ELF-1 (cell line): ENCODE results near the gene SOX15.

Experiments used
- DNase-seq: peaks from one replicate; pipeline ENCODE4 v3.0.0-alpha.2; 2016; ENCODE audit warnings: low read depth, low spot score

The SOX15 gene

DNA sequence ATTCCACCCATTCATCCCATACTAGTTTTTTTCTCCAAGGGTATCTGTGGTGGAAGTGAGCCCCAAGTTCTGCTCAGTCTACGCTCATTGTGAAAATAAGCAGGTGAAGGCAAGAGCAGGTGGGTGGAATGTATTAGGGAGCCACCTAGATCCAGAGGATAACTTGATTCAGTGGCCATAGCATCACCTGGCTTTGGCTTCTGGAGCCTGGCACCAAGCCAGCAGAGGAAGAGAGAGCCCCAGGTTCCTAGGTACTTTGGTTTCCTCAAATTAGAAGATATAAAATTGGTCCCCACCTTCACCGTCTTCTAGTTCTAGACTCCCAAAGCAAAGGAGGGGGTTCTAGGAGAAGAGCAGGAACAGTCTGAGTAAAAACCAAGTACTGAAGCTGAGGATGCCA lies 20.7 kb upstream of the SOX15 start:
- no peak for DNase-seq

DNA sequence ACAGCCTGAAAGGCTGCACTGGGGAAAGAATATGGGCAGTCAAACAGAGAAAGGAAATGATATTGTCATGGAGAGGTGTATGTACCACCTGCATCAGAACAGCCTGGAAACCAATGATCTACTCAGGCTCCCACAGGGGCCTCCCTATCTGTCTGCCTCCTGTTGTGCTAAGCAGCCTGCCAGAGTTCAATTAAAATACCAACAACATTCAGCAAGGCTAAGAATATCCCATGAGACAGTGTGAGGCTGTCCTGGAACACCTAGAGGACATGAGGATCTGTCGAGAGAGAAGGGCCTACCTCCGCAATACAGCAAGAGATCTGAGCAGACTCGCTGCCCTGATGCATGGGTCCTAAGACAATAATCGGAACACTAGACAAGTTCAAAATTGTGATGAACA lies 16.4 kb upstream of the SOX15 start:
- DNase-seq: no peak

DNA sequence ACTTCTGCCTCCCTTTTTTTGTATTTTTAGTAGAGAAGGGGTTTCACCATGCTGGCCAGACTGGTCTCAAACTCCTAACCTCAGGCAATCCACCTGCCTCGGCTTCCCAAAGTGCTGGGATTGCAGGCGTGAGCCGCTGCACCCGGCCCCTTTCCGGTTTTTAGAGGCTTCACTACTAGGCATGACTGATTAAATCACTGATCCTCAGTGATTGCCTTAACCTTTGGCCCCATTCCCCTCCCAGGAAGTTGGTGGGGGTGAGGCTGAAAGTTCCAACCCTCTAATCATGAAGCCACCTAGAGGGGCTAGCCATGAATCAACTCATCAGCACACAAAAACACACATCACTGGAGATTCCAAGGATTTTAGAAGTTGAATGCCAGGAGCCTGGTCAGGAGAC lies 7.7 kb upstream of the SOX15 start:
- peak; percentile 4 for DNase-seq

DNA sequence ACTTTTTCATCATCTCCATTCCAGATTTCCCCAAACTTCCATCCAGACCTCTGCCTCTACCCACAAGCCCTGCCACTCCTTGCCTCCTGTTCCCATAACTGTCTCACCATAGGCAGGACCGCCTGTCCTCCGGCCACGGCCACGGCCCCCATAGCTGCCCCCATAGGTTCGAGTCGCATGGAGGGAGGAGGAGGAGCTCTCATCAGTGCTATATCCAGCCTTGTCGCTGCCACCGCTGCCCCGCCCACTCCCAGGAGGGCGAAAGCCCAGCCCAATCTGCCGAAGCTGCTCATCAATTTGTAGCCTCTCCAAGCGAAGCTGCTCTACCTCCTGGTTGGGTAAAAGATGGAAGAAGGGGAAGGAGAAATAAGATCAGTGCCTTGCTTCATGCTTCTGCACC lies 3.4 kb upstream of the SOX15 start:
- peak; percentile 25 for DNase-seq

DNA sequence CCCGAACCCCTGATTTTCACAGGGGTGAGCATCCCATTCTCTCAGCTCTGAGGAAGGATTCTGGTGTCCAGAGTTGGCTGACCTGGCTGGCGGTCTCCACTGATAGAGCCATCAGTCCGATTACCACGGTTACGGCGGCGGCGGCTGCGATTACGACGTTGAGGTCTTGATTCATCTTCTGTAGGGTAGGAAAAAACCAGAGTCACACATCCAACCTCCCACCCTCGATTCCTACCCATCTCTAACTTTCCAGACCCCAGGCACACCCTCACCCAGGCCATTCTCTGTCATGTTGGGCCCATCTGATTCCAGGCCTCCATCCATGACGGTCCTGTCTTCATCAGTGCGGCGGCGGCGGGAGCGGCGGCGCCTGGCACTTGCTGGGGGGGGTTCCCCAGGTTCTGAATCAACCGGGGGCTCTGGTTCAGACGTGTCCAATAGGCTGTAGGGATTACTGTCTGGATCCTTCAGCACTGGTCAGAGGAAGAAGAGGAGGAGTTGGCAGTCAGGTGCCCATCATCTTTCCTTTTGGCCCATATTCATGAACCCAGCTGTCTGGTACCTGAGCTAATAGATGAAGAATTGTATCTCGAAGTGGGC lies 2.6 kb upstream of the SOX15 start:
- DNase-seq: no peak

DNA sequence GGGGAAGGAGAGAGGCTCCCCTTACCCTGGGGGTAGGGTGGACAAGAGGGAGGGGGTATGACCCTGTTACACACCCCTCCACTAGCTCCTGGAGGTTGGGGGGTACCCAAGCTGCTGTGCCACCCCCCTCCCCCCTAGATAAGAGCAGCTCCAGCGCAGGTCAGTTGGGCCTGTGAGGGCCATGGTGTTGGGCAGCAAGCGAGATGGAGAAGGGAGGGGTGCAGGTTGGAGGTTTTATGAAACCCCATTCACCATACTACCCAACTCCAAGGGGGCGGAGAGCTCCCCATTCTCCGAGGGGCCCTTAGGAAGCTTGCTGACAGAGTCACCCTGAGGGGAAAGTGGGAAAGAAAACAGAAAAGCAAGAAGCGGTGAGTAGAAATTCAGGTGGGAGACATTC lies 1.7 kb upstream of the SOX15 start:
- DNase-seq: no peak

DNA sequence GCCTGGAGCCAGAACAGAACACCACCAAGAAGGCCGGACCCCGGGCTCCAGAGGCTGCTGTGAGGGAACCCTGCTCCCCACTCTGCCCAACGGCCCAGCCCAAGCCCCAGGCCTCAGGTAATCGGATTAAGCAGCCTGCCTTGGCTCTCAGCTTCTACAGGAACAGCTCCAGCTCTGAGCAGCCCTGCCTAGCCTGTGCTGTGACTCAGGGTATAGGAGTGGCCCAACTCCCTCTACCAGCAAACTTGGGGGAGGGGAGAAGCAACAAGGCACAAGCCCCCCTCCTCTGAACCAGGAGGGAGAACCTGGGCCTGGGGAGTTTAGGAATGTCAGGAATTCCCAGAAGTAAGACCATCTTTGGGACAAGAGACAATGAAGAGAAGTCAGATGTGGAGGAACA lies 849 bp upstream of the SOX15 start:
- peak; percentile 96 for DNase-seq

DNA sequence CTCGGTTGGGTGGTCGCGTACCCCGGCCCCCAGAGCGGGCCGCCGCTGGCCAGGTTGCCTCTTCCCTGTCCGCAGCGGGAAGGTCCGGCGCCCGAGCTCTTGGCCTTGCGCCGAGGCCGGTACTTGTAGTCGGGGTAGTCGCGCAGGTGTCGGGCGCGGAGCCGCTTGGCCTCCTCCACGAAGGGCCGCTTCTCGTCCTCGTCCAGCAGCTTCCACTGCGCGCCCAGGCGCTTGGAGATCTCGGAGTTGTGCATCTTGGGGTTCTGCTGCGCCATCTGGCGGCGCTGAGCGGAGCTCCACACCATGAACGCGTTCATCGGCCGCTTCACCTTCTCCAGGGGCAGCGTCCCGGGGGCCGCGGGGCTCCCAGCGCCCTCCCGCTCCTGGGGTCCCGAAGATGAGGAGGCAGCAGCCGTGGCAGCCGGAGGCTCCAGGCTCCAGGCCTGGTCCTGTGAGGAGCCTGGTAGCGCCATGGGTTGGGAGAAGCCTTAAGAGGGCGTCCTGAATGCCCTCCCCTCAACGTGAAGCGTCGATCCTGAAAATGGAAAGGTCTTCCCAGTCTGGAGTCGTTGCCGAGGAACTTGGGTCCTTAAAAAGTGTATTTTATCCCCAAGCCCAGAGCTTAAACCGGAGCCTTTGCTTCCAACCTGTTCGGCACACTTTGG lies 558 bp downstream of the SOX15 start:
- DNase-seq: peak; percentile 94

DNA sequence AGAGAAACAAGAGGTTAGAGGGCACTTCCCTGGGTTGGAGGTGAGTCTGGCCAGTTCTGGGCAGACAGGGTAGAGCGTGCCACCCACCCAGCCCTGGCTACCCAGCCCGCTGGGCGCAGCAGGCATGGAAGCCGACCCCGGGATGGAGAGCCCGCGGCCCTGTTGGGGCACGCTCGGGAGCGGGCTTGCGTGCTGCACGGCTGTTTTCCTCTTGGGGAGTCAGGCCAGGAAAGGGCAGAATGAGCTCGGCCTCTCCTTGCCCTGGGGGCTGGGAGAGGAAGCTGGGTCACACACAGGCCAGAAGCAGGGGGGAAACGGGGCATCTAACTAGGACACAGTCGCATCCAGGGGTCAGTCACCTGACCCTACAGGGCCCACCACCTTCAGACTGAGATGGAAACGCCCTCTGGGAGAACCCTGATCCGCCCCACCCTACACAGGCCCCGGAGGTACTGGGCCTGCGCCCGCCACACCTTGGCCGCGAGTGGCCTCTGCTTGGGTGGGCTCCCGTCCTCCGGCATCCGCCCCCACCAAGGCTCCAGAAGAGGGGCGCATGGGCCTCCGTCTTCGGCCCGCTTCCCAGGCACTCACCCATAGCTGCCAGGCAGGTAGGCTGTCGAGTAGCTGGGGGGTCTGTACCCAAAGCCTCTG lies 1.2 kb downstream of the SOX15 start:
- DNase-seq: peak; percentile 47

DNA sequence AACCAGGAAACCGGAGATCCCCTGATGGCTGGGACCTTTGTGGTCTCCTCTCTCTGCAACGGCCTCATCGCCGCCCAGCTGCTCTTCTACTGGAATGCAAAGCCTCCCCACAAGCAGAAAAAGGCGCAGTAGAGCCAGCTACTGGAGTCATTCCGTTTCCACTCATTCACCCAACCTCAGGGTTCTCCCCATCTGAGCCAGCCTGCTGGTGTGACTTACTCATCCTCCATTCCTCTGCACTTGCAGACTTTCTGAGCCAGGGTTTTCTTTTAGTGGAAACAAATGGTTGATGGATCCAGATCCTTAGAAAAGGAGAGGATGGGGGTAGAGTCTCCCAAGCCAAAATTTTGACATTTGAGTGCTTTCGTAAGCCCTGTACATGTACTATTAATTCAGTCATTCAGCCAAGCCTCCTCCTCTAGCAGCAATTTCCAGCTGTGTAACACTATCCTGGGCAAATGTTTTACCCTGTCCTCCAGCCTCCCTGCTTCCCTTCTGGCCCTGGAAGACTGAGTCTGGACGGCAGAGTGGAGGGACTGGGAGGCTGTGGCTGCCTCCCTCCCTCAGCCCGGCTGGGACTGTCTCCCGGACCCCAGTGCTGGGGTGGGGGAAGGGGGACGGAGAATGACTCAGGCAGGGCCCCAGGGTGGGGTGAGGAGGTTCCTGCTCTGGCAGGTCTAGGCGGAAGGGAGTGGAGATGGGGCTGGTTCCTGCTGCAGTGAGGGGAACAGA lies 2.3 kb downstream of the SOX15 start:
- DNase-seq: peak; percentile 51

DNA sequence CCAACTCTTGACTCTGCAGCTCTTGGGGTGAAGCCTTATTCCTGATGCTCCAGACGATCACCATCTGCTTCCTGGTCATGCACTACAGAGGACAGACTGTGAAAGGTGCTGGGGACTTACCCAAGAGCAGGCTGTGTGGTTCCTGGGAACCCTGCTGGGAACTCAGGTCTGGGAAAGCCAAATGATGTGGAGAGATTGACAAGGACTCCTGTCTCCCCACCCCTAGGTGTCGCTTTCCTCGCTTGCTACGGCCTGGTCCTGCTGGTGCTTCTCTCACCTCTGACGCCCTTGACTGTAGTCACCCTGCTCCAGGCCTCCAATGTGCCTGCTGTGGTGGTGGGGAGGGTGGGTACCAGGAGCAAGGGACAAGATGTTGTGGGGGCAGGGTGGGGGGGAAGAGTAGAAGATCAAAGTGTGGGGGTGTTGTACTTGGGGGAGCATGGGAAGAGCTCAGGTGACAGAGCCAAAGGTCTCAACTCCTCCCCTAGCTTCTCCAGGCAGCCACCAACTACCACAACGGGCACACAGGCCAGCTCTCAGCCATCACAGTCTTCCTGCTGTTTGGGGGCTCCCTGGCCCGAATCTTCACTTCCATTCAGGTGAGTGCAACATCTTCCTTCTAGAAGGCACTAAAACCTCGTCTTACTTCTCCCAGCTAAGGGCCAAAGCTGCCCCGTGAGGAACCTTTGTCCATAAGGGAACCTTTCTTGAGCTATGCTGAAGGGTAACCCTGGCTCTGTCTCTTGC lies 3.0 kb downstream of the SOX15 start:
- DNase-seq: peak; percentile 70

DNA sequence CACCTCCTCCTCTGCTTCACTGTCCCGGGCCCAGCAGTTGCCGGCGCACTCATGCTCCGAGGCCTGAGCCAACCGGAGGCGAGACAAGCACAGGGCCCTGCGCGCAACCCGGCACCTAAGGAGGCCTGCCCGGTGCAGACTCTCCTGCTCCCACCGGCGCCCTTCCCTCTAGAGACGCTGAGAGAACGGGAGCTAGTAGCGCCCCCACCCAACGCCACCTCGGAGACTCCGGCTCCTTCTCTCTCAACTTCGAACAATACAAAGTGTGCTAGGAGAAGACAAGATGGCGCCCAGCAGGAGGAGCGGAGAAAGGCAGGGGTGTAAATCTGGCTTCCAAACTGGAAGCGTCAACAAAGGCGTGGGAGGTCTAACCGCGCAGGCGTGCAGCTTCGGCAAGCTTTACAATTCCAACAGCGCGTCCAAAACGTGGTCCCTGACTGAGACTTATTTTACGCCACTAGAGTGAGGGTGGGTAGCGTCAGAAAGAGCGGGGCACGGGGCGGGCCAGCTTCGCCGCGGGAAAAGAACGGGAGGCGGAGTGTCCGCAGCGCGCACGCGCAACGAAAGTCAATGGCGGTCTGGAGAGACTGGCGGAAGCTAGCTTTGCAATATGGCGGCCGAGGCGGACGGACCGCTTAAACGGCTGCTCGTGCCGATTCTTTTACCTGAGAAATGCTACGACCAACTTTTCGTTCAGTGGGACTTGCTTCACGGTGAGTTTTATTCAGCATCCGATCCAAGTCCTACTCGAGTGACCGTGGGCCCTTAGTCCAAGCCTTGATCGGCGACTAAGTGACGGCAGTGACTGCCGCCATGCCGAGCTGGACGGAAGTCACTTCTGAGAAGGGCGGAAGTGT lies 6.4 kb downstream of the SOX15 start, which contains the start of gene MPDU1:
Gene MPDU1, plus strand, starts transcription at position 600 of the 857 bp plus-strand sequence. Its CDS starts 11 bp downstream, at position 611.
- peak; percentile 98 for DNase-seq

DNA sequence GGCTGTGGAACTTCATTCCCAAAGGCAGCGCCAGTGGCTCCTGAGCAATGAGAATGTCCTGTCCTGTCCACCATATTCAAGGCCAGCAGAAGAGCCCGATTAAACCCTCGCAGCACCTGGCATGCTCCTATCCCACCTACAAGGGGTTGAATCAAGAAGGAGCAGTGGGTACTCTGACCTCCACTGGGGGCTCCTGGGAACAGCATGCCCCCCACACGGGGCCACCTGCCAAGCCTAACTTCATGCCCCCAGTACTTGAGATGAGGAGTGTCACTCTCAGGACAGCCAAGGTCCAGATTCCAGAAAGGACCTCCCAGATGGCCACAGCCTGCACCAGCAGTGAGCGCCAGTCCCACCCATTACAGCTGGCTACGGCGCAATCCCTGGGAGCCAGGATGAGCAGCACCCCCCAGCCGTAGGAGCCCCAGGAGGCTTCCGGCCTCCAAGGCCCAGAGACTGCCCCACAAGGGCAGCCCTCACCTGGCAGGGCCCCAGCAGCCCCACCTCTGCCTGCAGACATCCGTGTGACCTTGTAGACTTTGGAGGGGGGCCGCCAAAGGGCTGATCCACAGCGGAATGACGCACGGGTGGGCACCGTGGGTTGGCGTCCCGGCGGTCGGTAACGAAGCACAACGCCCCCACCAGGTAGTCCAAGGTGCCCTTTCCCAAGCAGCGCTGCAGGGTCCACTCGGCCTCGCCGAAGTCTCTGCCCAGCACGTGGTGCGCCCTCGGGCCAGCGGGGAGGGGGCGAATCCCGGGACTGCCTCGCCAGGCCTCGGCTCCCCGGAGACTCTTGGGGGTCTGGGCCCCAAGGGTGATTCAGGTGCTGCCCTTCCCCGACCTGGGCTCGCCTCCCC lies 7.3 kb downstream of the SOX15 start:
- DNase-seq: peak; percentile 19

DNA sequence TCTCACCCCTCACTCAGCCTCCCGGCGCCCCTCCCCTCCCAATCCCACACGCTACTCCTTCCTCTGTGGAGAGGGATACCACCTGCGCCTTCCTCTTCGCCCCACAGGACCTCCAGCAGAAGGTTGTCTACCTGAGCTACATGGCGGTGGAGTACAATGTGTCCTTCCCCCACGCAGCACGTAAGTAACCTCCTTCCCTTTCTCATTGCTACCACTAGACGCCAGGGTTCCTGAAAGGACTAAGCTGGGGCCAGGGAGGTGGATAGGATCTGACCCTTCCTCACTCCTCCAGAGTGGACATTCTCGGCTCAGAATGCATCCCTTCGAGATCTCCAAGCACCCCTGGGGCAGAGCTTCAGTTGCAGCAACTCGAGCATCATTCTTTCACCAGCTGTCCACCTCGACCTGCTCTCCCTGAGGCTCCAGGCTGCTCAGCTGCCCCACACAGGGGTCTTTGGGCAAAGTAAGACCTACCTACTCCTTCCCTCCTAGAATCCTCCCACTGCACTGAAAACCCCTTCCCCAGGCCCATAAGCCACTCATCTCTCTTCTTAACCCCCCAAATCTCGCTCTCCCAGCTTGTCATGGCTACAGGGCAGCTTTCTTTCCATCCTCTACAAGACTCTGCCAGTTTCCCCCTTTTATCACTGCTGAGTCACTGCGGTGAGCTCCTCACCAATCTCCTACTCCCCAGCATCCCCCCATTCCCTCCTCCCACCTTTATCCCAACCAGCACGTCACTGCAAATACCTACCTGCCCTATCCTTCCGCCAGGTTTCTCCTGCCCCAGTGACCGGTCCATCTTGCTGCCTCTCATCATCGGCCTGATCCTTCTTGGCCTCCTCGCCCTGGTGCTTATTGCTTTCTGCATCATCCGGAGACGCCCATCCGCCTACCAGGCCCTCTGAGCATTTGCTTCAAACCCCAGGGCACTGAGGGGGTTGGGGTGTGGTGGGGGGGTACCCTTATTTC lies 9.0 kb downstream of the SOX15 start:
- DNase-seq: no peak

DNA sequence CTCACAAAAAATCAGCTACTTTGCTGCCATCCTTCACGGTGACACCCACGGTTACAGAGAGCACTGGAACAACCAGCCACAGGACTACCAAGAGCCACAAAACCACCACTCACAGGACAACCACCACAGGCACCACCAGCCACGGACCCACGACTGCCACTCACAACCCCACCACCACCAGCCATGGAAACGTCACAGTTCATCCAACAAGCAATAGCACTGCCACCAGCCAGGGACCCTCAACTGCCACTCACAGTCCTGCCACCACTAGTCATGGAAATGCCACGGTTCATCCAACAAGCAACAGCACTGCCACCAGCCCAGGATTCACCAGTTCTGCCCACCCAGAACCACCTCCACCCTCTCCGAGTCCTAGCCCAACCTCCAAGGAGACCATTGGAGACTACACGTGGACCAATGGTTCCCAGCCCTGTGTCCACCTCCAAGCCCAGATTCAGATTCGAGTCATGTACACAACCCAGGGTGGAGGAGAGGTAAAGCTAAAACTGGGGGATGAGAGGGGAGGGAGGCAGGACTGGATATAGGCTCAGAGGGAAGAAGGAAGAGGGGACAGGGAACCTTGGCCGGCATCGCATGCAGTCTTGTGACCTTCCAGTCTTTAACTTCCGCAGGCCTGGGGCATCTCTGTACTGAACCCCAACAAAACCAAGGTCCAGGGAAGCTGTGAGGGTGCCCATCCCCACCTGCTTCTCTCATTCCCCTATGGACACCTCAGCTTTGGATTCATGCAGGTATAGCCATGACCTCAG lies 9.9 kb downstream of the SOX15 start:
- DNase-seq: peak; percentile 18

DNA sequence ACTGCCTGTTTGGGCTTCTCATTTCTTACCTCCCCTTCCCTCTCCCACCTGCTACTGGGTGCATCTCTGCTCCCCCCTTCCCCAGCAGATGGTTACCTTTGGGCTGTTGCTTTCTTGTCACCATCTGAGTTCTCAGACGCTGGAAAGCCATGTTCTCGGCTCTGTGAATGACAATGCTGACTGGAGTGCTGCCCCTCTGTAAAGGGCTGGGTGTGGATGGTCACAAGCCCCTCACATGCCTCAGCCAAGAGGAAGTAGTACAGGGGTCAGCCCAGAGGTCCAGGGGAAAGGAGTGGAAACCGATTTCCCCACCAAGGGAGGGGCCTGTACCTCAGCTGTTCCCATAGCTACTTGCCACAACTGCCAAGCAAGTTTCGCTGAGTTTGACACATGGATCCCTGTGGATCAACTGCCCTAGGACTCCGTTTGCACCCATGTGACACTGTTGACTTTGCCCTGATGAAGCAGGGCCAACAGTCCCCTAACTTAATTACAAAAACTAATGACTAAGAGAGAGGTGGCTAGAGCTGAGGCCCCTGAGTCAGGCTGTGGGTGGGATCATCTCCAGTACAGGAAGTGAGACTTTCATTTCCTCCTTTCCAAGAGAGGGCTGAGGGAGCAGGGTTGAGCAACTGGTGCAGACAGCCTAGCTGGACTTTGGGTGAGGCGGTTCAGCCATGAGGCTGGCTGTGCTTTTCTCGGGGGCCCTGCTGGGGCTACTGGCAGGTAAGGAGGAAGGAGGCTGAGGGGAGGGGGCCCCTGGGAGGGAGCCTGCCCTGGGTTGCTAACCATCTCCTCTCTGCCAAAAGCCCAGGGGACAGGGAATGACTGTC lies 10.7 kb downstream of the SOX15 start, which contains the start of gene CD68:
Gene CD68, plus strand, starts transcription at position 638 of the 833 bp plus-strand sequence. Its CDS starts 40 bp downstream, at position 678.
- peak; percentile 90 for DNase-seq
